HFFc6 (cell line): ENCODE results near the gene PLXNA3. TPM values are rescaled to one million over a fixed set of nuclear protein-coding genes. Genes with fewer than 3 reads are reported as not detected.

ENCODE experiments used
- DNase-seq: peaks from one replicate; pipeline ENCODE4 v3.0.0-alpha.2; 2018
- H3K27ac Mint-ChIP-seq: 2 replicates; pipeline ENCODE4 v1.8.0; 2020; ENCODE audit warnings: mild to moderate bottlenecking, mixed read lengths
- H3K27me3 Mint-ChIP-seq: 2 replicates; pipeline ENCODE4 v1.8.0; 2021; ENCODE audit warnings: mild to moderate bottlenecking, moderate library complexity, mixed read lengths; ENCODE audit not compliant: insufficient read depth
- H3K36me3 Mint-ChIP-seq: 2 replicates; pipeline ENCODE4 v1.8.0; 2021; ENCODE audit warnings: low read depth, mixed read lengths
- H3K4me1 Mint-ChIP-seq: 2 replicates; pipeline ENCODE4 v1.8.0; 2020; ENCODE audit warnings: low read depth, mixed read lengths
- H3K4me3 Mint-ChIP-seq: 2 replicates; pipeline ENCODE4 v1.8.0; 2020; ENCODE audit warnings: mild to moderate bottlenecking, moderate library complexity, mixed read lengths
- H3K9me3 Mint-ChIP-seq: 2 replicates; pipeline ENCODE4 v1.8.0; 2020; ENCODE audit warnings: mild to moderate bottlenecking, mixed read lengths
- CTCF ChIP-seq: fragments of 200-600 bp; sonication (generic); IDR thresholded peaks from 2 replicates; pipeline ENCODE4 v1.5.0; 2021; ENCODE audit warnings: antibody characterized with exemption, mild to moderate bottlenecking
- total RNA-seq, 6 experiments: library from RNA; stranded (reverse); fragmentation: NEBNext Ultra II Directional; extraction: Animal tissue kit (Norgen Biotek cat#: 25700); gene quantifications; 2 replicates in 1 of 6; 3 replicates in 5 of 6; pipeline ENCODE4 v1.2.3, GENCODE V29; 2021

Gene PLXNA3
- total RNA-seq, 6 experiments from 2014 or later: 66.2 to 98.7 (median 79.8) TPM

GRCh38 chrX:154502989-154503388, 44.9 kb downstream of the PLXNA3 start:
- Mint-ChIP-seq H3K9me3 (no peaks in the 10 kb centered on the region), H3K36me3 (peaks cover 4% of the 10 kb centered on the region; the same call in 1 of the 2 replicates)
- no peak for TF ChIP-seq CTCF

GRCh38 chrX:154505734-154506133, 47.7 kb downstream of the PLXNA3 start:
- Mint-ChIP-seq H3K27me3 (peaks cover 4% of the 10 kb centered on the region), H3K36me3 (peaks cover 13% of the 10 kb centered on the region), H3K4me3 (no peak overlapping the region), H3K27ac (peak overlapping the region; percentile 78), H3K9me3 (no peaks in the 10 kb centered on the region), H3K4me1 (peaks cover 10% of the 10 kb centered on the region)
- peak; percentile 63 for DNase-seq
- TF ChIP-seq CTCF: no peak

More at GRCh38 chrX:154502989-154503388, 44.9 kb downstream of the PLXNA3 start:
- Mint-ChIP-seq H3K4me3 (no peak overlapping the region), H3K4me1 (peaks cover 11% of the 10 kb centered on the region), H3K27ac (no peak overlapping the region), H3K27me3 (peaks cover 4% of the 10 kb centered on the region)
- no peak for DNase-seq

GRCh38 chrX:154506483-154507332, 48.6 kb downstream of the PLXNA3 start:
- H3K9me3 Mint-ChIP-seq: no peaks in the 10 kb centered on the region
- H3K4me3 Mint-ChIP-seq: no peak overlapping the region
- H3K27ac Mint-ChIP-seq: peak overlapping the region; percentile 78
- DNase-seq: no peak
- peaks cover 4% of the 10 kb centered on the region for H3K27me3 Mint-ChIP-seq
- peaks cover 18% of the 10 kb centered on the region for H3K36me3 Mint-ChIP-seq
- peaks cover 10% of the 10 kb centered on the region for H3K4me1 Mint-ChIP-seq
- TF ChIP-seq CTCF: no peak

- no peak overlapping the region for H3K27ac Mint-ChIP-seq
- H3K4me3 Mint-ChIP-seq: no peak overlapping the region
- peaks cover 18% of the 10 kb centered on the region for H3K36me3 Mint-ChIP-seq
- peaks cover 2% of the 10 kb centered on the region; the same call in 1 of the 2 replicates for H3K27me3 Mint-ChIP-seq
- TF ChIP-seq CTCF: no peak
- no peak for DNase-seq
- no peaks in the 10 kb centered on the region for H3K9me3 Mint-ChIP-seq
- peaks cover 10% of the 10 kb centered on the region for H3K4me1 Mint-ChIP-seq
Measured at GRCh38 chrX:154507673-154508383, 49.7 kb downstream of the PLXNA3 start.

- H3K9me3 Mint-ChIP-seq: no peaks in the 10 kb centered on the region
- no peak for DNase-seq
- no peak for TF ChIP-seq CTCF
- H3K27me3 Mint-ChIP-seq: peaks cover 2% of the 10 kb centered on the region; the same call in 1 of the 2 replicates
- H3K4me3 Mint-ChIP-seq: no peak overlapping the region
- H3K4me1 Mint-ChIP-seq: peaks cover 10% of the 10 kb centered on the region
- no peak overlapping the region for H3K27ac Mint-ChIP-seq
- peaks cover 18% of the 10 kb centered on the region for H3K36me3 Mint-ChIP-seq
Measured at GRCh38 chrX:154508384-154508745, 50.3 kb downstream of the PLXNA3 start.
